ENCODE data around the gene MATCAP1. TPM values are rescaled to one million over a fixed set of nuclear protein-coding genes. Genes with fewer than 3 reads are reported as not detected.
A peak's percentile ranks its signal among the peaks of the same experiment; 100 is the strongest.

Gene MATCAP1
- total and polyA plus RNA-seq, 2 of the 4 experiments (the other 2 are of a cell fraction): 8.2 to 43.9 TPM

DNA sequence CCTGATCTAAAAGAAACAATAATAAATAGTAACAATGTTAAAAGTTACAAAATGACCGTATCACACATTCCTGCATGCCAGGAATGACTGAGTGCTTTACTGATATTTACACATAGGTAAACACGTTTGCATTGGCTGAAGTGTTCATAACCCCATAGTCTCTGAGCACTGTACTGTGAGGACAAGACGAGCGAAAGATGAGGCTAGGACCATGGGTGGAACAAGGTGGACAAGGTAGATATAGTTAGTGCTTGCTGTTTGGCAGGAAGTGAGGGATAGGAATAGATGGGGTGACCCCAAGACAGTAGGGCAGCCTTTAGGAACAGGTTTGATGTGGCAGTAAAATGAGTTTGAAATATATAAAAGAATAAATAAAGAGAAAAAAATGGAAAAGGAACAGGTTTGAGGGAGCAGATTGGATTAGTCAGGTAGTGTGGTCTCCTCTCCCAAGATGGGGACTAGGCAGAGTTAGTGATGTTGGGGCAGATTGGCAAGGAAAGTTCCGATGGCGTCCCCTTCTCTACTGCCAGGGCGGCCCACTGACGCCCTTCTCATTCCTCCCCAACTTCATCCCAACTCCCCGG lies 7.7 kb upstream of the MATCAP1 start:
- no peak for DNase-seq
- dilution Hi-C loops (cut with HindIII; ENCODE audit: low sequenced_read_pairs, unreplicated experiment): no loop called here
- Histone ChIP-seq H2BK20ac (ENCODE audit: low read depth, low read length) (peak overlapping the region; percentile 37; the same call in 1 of the 2 replicates), H3K14ac (replicated peaks; ENCODE audit: low read depth, low read length) (peak overlapping the region; percentile 40), H3K36me3 (ENCODE audit: control insufficient read depth, insufficient read depth, low read length) (peaks cover 31% of the 10 kb centered on the region), H3K23ac (ENCODE audit: low read depth, low read length) (no peak overlapping the region), H4K5ac (ENCODE audit: low read depth, low read length) (peak overlapping the region; percentile 50; the same call in 1 of the 2 replicates), H2AK9ac (replicated peaks; ENCODE audit: low read depth, low read length, poor library complexity) (peak overlapping the region; percentile 100), H2BK120ac (ENCODE audit: low read depth, low read length) (peak overlapping the region; percentile 58; the same call in 1 of the 2 replicates), H3K56ac (ENCODE audit: extremely low read depth, insufficient read depth, low read length) (0 out of 2 replicates have a peak overlapping the region, but pooled peaks have one; percentile 9), H2AK5ac (ENCODE audit: low read depth, low read length) (peak overlapping the region; percentile 90; the same call in 1 of the 2 replicates), H3K4me2 (ENCODE audit: low read depth, low read length) (peak overlapping the region; percentile 93), H2BK5ac (ENCODE audit: low read depth, low read length, poor library complexity, severe bottlenecking) (peak overlapping the region; percentile 64), H3K4ac (ENCODE audit: low read depth, low read length) (peak overlapping the region; percentile 76), H3K9me3 (ENCODE audit: control insufficient read depth, insufficient read depth, low read length) (no peaks in the 10 kb centered on the region), H3K79me1 (ENCODE audit: low read depth in 1 of 2, low read length in 2 of 2) (peaks cover 25 to 48% of the 10 kb centered on the region in 2 experiments), H4K20me1 (ENCODE audit: insufficient read depth, low read length) (peaks cover 23% of the 10 kb centered on the region), H3K4me3 (ENCODE audit: insufficient read depth, low read depth, low read length) (peak overlapping the region; percentile 95), H3K27ac (ENCODE audit: insufficient read depth, low read length) (no peak overlapping the region), H2AFZ (replicated peaks; ENCODE audit: low read length, poor library complexity) (peak overlapping the region; percentile 98), H3K4me1 (ENCODE audit: control insufficient read depth, insufficient read depth, low read length) (peaks cover 19% of the 10 kb centered on the region), H3K18ac (ENCODE audit: low read depth, low read length) (peak overlapping the region; percentile 34; the same call in 1 of the 2 replicates), H3K27me3 (ENCODE audit: control insufficient read depth, insufficient read depth, low read length) (no peaks in the 10 kb centered on the region), H4K91ac (ENCODE audit: insufficient read depth, low read depth, low read length) (no peak overlapping the region), H3K9me1 (ENCODE audit: insufficient read depth, low read length) (peaks cover 26% of the 10 kb centered on the region), H2BK15ac (ENCODE audit: low read depth, low read length) (peak overlapping the region; percentile 42; the same call in 1 of the 3 replicates), H4K8ac (ENCODE audit: low read depth in 2 of 2, low read length in 2 of 2) (peak overlapping the region; percentile 14 to 59; a peak in 3 of 4 replicates), H3K9ac (ENCODE audit: low read depth, low read length) (0 out of 2 replicates have a peak overlapping the region, but pooled peaks have one; percentile 24)
- no peak for ATAC-seq (ENCODE audit: low read depth)
- no TSS peak for BruUV-seq (replicated peaks)
- CTCF ChIA-PET: no interaction called here
- 0% methylated on average over 2 of the region's 9 CpGs; no CpG with 5 or more reads in 1 of the 2 experiments for WGBS, 2 experiments (ENCODE audit: extremely low coverage in 2 of 2, insufficient read length in 1 of 2)
- TF ChIP-seq ELK1 (IDR thresholded peaks at IDR 0.05; ENCODE audit: borderline replicate concordance, low read depth, low read length) (no peak), CTCF (conservative IDR thresholded peaks at IDR 0.05; ENCODE audit: low read depth, low read length) (no peak), SMC3 (IDR thresholded peaks at IDR 0.05; ENCODE audit: low read depth, low read length) (no peak), RAD21 (IDR thresholded peaks at IDR 0.05; ENCODE audit: low read length) (no peak), RFX5 (IDR thresholded peaks at IDR 0.05; ENCODE audit: low read depth, low read length) (no peak), NFE2L2 (IDR thresholded peaks at IDR 0.05; ENCODE audit: low read depth, low read length) (no peak), BHLHE40 (IDR thresholded peaks at IDR 0.05; ENCODE audit: low read depth, low read length) (no peak), FOS (IDR thresholded peaks at IDR 0.05; ENCODE audit: low read depth, low read length) (no peak), RCOR1 (IDR thresholded peaks at IDR 0.05; ENCODE audit: insufficient replicate concordance, low read length) (no peak)
- POLR2A ChIA-PET (ENCODE audit: unreplicated experiment): no interaction called here
- intact Hi-C loops (cut with micrococcal nuclease): no loop called here
- in situ Hi-C loops (cut with MboI; ENCODE audit: low sequenced_read_pairs): no loop called here

Data from IMR-90 (cell line).